ENCODE results near the gene TJP2.

Gene TJP2

DNA sequence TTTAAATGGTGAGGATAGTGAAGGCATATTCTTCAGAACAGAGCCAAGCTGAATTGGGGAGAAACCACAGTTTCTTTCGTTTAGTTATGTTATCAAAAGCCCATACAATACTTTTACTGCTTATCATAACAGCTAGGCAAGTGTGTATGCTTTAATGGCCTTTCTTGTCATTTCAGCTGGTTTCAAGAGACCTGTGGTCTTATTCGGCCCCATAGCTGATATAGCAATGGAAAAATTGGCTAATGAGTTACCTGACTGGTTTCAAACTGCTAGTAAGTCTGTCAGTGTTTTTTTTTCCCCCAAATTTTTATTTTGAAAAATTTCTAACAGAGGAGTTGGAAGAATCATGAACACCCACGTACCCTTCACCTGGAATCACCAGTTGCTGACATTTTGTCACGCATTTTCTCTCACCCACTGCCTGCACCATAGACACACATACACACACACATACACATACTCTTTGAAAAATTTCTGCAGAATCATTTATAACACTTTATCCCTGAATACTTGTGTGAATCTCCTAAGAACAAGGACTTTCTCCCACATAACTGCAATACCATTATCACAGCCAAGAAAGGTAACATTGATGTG lies 63.7 kb downstream of the TJP2 start:
- DNase-seq: no peak

DNA sequence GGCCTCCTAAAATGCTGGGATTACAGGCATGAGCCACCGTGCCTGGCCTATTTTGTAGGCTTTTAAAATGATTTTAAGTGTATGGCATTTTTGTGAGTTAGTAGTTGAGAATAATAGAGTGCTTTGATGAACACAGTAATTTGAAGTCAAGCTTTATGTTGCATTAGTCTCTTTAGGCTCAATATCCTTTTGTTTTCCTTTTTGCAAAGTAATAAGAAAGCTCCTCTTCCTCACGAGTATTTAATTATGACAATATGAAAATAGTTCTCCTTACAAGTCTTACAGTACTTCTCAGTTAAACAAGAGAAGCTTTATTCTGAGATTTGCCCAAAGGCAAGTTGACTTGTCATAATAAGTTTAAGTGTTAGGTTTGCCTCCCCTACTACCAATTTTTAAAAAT lies 69.0 kb downstream of the TJP2 start:
- DNase-seq: no peak

DNA sequence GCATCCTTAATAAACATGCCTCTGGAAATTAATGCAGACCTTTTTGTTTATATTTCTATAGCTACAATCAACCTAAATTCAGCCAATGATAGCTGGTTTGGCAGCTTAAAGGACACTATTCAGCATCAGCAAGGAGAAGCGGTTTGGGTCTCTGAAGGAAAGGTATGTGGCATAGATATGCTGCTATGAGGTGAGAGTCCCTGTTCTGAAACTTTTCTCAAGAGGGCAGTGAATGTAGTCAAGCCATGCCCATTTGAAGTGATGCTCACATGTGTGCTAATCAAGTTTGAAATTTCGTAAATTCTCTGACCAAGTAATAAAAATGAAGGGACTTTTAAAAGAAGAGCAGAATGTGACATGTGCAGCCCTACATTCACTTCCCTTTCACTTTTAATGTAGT lies 72.6 kb downstream of the TJP2 start:
- no peak for DNase-seq

DNA sequence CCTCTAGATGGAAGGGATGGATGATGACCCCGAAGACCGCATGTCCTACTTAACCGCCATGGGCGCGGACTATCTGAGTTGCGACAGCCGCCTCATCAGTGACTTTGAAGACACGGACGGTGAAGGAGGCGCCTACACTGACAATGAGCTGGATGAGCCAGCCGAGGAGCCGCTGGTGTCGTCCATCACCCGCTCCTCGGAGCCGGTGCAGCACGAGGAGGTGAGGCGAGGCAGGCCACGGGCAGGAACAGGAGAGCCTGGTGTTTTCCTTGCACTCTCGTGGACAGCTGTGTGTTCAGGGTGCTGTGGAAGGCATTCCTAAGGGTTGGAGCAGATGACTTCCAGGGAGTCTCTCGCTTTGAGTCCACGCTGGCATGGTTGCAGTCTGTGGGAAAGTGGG lies 73.9 kb downstream of the TJP2 start:
- no peak for DNase-seq

DNA sequence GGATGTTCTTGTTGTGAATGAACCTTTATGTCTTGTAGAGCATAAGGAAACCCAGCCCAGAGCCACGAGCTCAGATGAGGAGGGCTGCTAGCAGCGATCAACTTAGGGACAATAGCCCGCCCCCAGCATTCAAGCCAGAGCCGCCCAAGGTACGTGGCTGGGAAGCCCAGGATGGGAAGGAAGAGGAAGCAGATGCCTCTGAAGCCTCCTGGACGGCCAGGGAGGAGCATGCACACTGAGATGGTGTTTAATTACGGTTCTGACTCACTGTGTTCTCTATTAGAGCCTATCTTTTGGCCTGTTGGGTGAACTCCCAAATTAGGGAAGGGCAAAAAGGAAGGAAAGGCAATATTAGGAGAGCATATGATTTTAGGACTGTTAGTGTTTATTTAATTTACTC lies 75.3 kb downstream of the TJP2 start:
- no peak for DNase-seq

DNA sequence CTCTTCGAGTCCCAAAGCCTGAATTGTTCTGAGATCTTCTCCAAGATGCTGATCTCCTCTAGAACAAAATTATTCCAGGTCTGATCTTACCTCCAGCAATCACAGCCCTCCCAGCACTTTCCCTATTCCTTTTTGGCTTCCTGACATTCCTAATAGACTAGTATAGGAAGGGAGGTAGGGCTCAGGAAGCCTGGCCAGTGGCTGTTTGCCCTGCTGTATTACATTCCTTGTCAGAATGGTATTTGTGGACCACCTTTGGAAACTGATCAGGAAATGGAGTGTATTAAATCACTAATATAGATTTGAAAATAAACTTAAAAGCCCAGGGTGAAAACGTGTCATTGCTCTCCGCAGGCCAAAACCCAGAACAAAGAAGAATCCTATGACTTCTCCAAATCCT lies 76.6 kb downstream of the TJP2 start:
- no peak for DNase-seq

DNA sequence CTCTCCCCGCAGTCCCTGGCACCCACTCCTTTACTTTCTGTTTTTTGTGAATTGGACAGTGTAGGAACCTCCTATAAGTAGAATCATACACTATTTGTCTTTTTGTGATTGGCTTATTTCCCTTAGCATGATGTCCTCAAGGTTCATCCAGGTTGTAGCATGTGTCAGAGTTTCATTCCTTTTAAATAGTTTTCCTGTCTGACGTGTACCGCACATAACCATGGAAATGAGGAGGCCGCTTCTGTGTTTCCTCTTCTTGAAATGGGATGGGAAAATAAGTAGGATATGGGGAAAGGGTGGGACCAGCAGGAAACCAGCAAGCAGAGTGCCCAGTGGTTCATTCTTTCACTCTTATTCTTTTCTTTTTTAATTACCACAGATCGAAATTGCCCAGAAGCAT lies 78.4 kb downstream of the TJP2 start:
- DNase-seq: no peak

DNA sequence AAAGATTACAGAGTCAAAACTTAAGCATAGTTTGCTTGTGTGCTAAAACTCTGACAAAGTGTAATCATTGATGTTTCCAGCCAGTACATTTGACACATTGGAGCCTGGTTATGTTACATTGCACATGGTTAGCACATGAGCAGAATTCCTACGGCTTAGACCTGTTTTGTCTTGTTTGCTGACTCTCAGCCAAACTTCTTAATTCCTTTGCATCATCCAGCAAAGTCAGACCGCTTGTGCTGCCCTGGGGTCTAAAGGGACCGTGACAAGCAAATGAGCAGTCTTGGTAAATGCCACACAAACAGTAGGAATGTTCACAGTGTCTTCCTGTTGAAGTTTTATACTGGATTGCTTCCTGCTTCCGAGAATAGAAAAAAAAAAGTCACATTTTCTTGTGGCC lies 79.0 kb downstream of the TJP2 start:
- DNase-seq: no peak

DNA sequence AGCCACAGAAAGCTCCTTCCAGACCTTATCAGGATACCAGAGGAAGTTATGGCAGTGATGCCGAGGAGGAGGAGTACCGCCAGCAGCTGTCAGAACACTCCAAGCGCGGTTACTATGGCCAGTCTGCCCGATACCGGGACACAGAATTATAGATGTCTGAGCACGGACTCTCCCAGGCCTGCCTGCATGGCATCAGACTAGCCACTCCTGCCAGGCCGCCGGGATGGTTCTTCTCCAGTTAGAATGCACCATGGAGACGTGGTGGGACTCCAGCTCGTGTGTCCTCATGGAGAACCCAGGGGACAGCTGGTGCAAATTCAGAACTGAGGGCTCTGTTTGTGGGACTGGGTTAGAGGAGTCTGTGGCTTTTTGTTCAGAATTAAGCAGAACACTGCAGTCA lies 80.1 kb downstream of the TJP2 start:
- DNase-seq: no peak

DNA sequence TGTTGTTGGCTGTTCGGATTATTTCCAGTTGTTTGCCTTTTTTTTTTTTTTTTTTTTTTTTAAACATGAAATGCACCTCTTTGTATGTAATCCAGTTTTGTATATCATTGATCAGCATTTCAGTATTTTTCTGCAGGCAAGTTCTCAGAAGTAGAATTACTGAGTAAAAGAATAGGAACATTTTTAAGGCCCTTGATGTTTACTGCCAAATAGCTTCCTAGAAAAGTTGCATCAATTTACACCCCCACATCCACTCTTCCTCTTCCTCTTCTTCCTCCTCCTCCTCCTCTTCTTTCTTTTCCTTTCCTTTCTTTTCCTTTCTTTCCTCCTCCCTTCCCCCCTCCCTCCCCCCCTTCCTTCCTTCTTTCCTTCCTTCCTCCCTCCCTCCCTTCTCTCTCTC lies 81.5 kb downstream of the TJP2 start:
- no peak for DNase-seq

DNA sequence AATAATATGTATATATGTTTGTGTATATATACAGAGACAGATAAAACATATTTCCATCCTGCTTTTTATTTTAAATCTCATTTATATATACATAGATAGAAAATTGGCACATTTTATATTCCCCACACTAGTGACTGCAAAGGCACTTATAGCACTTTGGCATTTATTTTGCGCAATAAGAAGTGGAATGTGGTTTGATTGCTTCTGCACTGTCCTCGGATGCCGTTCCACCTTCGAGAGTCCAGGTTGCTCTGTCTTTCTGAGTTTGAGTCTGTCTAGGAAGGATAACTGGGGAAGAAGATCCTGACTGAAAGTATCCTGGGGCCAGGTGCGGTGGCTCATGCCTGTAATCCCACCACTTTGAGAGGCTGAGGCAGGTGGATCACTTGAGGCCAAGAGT lies 84.5 kb downstream of the TJP2 start:
- DNase-seq: no peak

DNA sequence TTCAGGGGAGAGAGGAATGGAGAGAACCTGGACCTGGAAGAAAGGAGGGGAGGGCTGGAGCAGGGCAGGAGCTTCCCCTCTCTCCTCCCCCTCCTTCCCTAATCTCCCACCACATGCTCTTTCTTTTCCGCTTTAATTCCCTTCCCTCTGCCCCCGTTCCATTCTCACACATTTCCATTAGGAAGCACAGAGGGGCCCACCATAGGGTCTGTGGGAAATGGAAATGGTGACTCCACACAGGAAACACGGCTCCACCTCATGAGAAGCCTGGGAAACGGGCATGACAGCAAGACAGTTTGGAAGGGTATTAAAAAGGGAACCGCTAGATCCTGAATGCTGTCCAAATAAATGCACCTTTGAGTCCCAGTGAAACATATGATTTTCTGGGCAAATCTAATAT lies 86.1 kb downstream of the TJP2 start:
- no peak for DNase-seq

DNA sequence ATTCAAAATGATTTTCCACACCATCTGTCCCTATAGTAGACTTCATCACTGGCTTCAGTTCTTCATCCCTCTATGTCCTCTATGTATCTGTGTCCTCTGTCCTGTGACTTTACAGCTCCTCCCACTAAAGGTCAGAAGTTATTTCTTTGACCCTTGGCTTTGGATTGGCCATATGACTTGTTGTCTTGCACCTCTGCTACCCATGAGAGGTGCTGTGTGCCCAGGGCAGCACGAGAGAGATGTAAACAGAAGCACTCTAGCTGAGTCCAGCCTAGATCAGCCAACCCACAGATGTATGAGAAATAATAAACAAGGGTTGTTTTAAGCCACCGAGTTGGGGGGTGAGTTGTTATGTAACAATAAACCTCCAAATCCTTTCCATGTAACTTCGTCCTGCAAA lies 87.6 kb downstream of the TJP2 start:
- DNase-seq: no peak

DNA sequence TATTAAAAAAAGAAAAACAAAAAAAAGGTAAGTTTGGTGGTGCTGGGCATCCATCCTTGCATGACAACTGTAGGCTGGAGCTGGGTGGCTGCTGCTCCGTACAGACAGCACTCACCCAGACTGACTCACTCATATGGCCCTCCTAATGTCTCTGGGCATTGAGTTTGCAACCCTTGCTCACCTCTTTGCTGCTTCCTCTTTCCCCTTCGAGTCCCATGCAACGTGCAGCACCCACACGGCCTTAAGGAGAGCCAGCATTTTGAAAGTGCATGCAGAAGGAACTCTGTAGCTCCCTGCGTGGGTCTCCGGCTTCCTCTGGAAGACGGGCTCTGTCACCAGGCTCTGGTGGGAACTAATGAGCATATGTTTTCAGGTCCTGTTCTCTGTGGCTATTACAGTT lies 90.4 kb downstream of the TJP2 start:
- no peak for DNase-seq

DNA sequence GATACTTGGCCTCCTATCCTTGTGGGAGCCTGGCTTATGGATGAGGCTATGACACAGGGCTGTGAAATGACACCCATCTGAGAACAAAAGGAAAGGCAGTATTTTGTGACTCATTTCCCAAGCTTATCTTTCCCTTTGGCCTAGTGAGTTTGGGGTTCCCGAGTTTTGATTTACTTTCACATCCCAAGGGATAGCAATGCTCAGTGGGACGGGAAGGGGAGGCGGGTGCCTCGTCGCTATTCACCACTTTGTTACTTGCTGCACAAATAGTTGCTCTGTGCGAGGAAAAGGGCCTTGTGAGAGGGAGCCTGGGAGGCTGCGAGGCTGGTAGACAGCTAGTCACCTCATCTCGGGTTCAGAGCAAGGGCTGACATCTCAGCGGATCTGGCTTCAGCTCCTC lies 91.8 kb downstream of the TJP2 start:
- DNase-seq: no peak

DNA sequence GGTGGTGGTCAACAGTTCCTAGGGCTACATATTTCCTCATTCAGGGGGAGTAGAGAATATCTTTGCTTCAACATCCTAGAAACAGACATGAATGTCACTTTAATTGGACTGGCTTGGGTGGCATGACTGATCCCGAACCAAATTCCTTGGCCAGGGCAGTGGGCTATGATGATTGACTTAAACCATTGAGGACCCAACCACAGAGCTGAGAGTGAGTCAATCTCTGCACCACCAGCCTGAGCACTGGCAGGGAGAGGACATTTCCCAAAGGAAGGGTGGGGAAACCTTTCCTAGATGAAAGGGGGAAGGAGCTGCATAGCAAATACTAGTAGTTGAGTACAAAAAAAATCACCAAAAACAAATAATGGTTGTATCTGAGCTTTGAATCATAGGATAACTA lies 98.1 kb downstream of the TJP2 start:
- DNase-seq: no peak

DNA sequence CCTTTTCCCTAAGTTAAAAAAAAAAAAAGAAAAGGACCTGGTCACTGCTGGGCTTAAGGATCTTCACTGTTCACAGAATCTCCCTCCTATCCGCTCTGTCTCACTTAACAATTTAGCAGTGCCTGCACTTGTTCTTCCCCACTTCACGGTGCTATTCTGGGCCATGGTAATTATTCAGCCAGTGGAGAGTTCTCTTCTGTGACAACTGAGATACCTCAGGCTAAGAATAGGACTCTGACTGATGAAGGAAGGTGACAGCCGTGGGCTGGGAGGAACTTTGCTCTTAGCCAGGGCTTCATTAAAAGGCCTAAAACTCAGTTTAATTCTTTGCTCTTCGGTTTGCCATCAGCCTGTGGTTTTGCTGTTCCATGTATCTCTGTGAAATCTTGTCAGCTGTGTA lies 99.1 kb downstream of the TJP2 start:
- no peak for DNase-seq

DNA sequence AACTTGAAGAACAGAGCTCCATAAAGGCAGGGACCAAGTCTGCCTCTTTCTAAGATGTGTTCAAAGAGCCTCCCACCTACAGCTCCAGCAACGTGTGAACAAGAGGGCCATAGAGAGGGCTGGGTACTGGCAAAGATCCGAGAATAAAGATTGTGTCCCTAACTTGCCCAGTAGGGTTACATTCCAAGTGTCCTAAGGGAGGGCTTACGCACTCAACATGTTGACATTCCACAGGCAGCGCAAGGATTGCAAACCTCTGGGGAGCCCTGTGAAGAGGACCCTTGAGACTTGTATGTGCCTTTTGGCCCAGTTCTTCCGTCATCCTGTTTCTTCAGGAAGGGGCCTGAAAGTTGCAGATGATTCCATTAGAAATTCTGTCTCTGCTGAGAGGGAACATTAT lies 102.7 kb downstream of the TJP2 start:
- DNase-seq: no peak

DNA sequence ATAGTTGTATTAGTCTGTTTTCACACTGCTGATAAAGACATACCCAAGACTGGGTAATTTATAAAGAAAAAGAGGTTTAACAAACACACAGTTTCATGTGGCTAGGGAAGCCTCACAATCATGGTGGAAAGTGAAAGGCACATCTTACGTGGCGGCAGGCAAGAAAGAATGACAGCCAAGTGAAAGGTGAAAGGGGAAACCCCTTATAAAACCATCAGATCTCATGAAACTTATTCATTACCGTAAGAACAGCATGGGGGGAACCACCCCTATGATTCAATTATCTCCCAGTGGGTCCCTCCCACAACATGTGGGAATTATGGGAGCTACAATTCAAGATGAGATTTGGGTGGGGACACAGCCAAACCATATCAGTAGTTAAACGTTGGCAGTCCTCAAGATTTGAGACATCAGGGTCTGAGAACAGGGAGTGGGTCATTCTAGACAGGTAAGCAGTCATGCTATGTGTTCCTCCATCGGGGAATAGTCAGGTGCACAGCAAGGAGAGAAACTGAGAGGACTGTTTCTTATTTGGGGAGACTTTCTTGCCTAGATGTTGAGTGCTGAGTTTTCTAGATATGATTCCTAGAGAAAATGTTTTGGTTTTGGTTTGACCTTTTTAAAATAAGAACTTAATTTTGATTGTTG lies 105.1 kb downstream of the TJP2 start:
- no peak for DNase-seq

DNA sequence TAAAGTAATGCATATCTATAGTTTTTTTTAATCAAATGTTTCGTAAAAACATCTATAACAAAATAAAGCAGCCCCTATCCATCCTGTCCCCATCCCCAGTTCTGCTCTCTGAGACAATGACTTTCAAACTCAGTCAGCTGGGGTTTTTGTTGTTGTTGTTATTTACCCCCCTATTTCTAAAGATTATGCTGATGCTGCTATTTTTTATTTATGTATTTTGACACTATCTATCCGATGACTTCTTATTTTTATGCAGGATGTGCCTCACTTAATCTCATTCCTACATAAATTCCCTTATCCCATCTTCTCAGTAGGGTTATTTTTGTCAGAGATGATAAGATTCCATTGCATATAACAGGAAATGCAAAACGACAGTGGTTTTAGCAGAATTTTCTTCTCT lies 105.7 kb downstream of the TJP2 start:
- DNase-seq: no peak

DNA sequence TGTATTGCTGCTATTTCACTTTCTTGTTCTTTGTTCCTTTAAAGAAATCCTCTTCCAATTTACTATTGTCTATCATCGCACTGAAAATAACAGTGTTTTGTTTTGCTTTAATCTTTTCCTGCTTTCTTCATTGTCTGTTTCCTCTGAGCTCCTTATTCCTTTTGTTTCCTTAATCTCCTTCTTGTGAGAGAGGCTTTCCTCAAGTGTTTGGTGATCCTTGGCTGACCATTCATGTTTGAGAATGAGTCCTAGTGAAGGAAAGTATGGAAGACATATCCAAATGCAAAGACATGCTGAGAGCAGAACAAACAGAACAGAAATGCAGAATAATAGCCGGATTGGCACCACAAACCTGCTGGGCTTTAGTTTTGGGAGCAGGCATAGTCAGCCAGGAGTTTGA lies 108.9 kb downstream of the TJP2 start:
- no peak for DNase-seq

DNA sequence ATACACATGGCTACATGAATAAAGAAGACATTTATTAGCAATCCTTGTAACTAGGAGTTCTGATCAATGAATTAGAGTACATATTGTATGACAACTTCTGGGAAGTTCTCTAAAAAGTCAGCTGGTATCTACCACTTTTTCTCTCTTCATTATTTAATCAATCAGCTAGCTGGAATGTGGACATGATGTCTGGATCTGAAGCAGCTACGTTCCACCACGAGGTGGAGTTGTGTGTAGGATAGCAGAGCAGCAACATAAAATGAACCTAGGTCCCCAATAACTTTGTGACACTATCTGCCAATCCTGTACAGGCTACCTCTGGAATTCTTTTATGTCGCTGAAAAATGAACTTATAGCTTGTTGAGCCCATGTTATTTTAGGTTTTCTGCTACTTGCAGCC lies 118.0 kb downstream of the TJP2 start:
- DNase-seq: no peak

DNA sequence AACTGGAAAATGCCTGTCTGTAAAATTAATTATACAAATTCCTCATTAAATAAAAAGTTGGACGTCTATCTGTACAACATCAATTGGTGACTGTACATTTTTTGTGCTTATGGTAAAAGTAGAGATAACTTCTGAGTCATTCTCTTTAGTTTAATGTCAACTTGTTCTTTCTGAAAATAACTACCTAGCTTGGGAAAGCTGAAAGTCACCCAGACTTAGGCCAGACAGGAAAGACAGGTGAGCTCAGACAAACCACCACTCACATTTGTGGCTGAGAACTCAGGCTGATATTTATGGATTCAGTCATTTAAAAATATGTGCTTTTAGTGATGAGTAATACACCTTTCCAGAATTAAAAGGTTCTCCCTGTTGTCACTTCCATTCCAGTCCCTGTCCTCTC lies 119.1 kb downstream of the TJP2 start:
- DNase-seq: no peak

DNA sequence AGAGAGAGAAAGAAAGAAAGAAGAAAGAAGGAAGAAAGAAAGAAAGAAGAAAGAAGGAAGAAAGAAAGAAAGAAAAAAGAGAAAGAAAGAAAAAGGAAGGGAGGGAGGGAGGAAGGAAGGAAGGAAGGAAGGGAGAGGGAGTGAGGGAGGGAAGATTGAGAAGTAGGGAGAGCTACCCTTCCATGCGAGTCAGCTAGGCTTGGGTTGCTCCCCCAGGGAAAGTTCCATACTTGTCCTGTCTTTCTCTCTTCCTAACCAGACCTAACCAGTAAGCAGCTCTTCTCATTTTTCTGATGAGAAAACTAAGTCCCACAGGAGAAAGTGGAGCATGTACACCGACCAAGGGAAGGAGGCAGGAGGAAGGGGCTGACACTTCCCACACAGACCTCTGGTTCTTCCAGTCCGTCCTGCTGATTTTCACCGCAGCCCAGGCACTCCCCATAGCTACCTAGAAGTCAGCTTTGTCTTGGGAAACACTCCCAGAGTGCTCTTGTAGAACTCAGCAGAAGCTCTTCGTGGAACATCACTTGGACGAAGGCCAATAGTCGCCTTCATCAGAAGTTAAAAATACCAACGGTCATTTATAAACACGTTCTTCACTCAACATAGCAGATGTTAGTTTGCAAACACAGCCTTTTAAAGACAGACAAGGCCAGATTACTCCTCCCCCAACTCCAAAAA lies 121.9 kb downstream of the TJP2 start:
- DNase-seq: no peak
